Esophagus (tissue), 2 donors: ENCODE data around the gene ACTN1. TPM values are rescaled to one million over a fixed set of nuclear protein-coding genes. Genes with fewer than 3 reads are reported as not detected.

ENCODE experiments used
- H3K27ac ChIP-seq, 2 donors: one replicate each; pipeline ENCODE4 v1.5.1; 2013; ENCODE audit warnings: low read depth in 2 of 2, mild to moderate bottlenecking in 2 of 2, inconsistent platforms in 1 of 2, low read length in 1 of 2, moderate library complexity in 1 of 2
- H3K27me3 ChIP-seq, 2 donors: one replicate each; pipeline ENCODE4 v1.6.1; 2013; ENCODE audit warnings: low read length in 2 of 2, control low read depth in 1 of 2, mild to moderate bottlenecking in 1 of 2; ENCODE audit not compliant: insufficient read depth in 2 of 2, control insufficient read depth in 1 of 2
- H3K36me3 ChIP-seq, 2 donors: one replicate each; pipeline ENCODE4 v1.6.1; 2013; ENCODE audit warnings: low read length in 1 of 2; ENCODE audit not compliant: control insufficient read depth in 2 of 2, insufficient read depth in 2 of 2
- H3K4me1 ChIP-seq, 2 donors: one replicate each; pipeline ENCODE4 v1.6.1; 2013; ENCODE audit warnings: low read length in 1 of 2; ENCODE audit not compliant: control insufficient read depth in 2 of 2, insufficient read depth in 2 of 2
- H3K4me3 ChIP-seq, 2 donors: one replicate each; pipeline ENCODE4 v1.5.1; 2013; ENCODE audit warnings: low read length in 2 of 2, mild to moderate bottlenecking in 2 of 2, low read depth in 1 of 2, moderate library complexity in 1 of 2
- H3K9me3 ChIP-seq, 2 donors: one replicate each; pipeline ENCODE4 v1.6.1; 2013; ENCODE audit warnings: mild to moderate bottlenecking in 2 of 2, low read depth in 1 of 2, low read length in 1 of 2, moderate library complexity in 1 of 2; ENCODE audit not compliant: control insufficient read depth in 2 of 2, insufficient read depth in 1 of 2
- WGBS, 2 donors: extraction: QIAGEN DNeasy Blood & Tissue Kit; methylation state at CpG; one replicate each; pipeline ENCODE4 v1.1.7; 2013; 5-methylcytosine and 5-hydroxymethylcytosine counted together
- polyA plus RNA-seq, 2 donors: library from polyadenylated mRNA; stranded (reverse); fragments of 200-250 nt; gene quantifications; one replicate each; pipeline ENCODE4 v1.2.3, GENCODE V29; 2013
- donor health status: healthy with polysubstance abuse.
- donor health status: Bipolar disorder and iron deficiency.

ACTN1 gene
- polyA plus RNA-seq, 2 donors, result 37.4 to 98.2 TPM

GRCh38 chr14:68956724-68957123 lies 22.4 kb downstream of the ACTN1 start:
- no peaks in the 10 kb centered on the region for H3K27me3 ChIP-seq
- no peaks in the 10 kb centered on the region for H3K36me3 ChIP-seq
- 85% methylated on average over 3 of the region's 3 CpGs for WGBS, 2 donors
- peaks cover 6 to 17% of the 10 kb centered on the region in 2 donors for H3K4me1 ChIP-seq
- peak overlapping the region in 1 of 2 donors; percentile 43 for H3K27ac ChIP-seq
- no peak overlapping the region for H3K4me3 ChIP-seq
- H3K9me3 ChIP-seq, result no peaks in the 10 kb centered on the region

GRCh38 chr14:68955851-68956179 lies 23.3 kb downstream of the ACTN1 start:
- H3K9me3 ChIP-seq, result no peaks in the 10 kb centered on the region
- H3K36me3 ChIP-seq, result no peaks in the 10 kb centered on the region
- H3K4me3 ChIP-seq, result no peak overlapping the region
- H3K4me1 ChIP-seq, result peaks cover 3 to 24% of the 10 kb centered on the region in 2 donors
- 59 to 67% methylated on average over 5 of the region's 5 CpGs for WGBS, 2 donors
- no peaks in the 10 kb centered on the region for H3K27me3 ChIP-seq
- H3K27ac ChIP-seq, result peak overlapping the region; percentile 52 to 54

GRCh38 chr14:68955164-68955850 lies 23.8 kb downstream of the ACTN1 start:
- 60 to 70% methylated on average over 10 of the region's 10 CpGs for WGBS, 2 donors
- Histone ChIP-seq H3K4me1 (peaks cover 3 to 25% of the 10 kb centered on the region in 2 donors), H3K27ac (peak overlapping the region; percentile 52 to 79)

GRCh38 chr14:68953196-68953555 lies 25.9 kb downstream of the ACTN1 start:
- peak overlapping the region; percentile 50 to 97 for H3K27ac ChIP-seq
- peaks cover 7 to 26% of the 10 kb centered on the region in 2 donors for H3K4me1 ChIP-seq
- WGBS, 2 donors, result 68 to 73% methylated on average over 4 of the region's 4 CpGs
- no peaks in the 10 kb centered on the region for H3K36me3 ChIP-seq
- no peaks in the 10 kb centered on the region for H3K9me3 ChIP-seq
- H3K27me3 ChIP-seq, result no peaks in the 10 kb centered on the region
- no peak overlapping the region for H3K4me3 ChIP-seq

More at GRCh38 chr14:68955164-68955850, 23.8 kb downstream of the ACTN1 start:
- H3K27me3 ChIP-seq, result no peaks in the 10 kb centered on the region
- no peak overlapping the region for H3K4me3 ChIP-seq
- H3K36me3 ChIP-seq, result no peaks in the 10 kb centered on the region
- H3K9me3 ChIP-seq, result no peaks in the 10 kb centered on the region

GRCh38 chr14:68952531-68953195 lies 26.4 kb downstream of the ACTN1 start:
- 33 to 41% methylated on average over 12 of the region's 12 CpGs for WGBS, 2 donors
- peak overlapping the region; percentile 76 to 97 for H3K27ac ChIP-seq

GRCh38 chr14:68951800-68952530 lies 27.1 kb downstream of the ACTN1 start:
- no peaks in the 10 kb centered on the region for H3K27me3 ChIP-seq
- H3K4me1 ChIP-seq, result peaks cover 7 to 34% of the 10 kb centered on the region in 2 donors
- 42 to 45% methylated on average over 14 of the region's 14 CpGs for WGBS, 2 donors
- H3K9me3 ChIP-seq, result no peaks in the 10 kb centered on the region
- H3K4me3 ChIP-seq, result no peak overlapping the region
- peak overlapping the region; percentile 76 to 97 for H3K27ac ChIP-seq
- H3K36me3 ChIP-seq, result no peaks in the 10 kb centered on the region

More at GRCh38 chr14:68952531-68953195, 26.4 kb downstream of the ACTN1 start:
- H3K4me1 ChIP-seq, result peaks cover 7 to 31% of the 10 kb centered on the region in 2 donors
- no peaks in the 10 kb centered on the region for H3K27me3 ChIP-seq
- no peaks in the 10 kb centered on the region for H3K9me3 ChIP-seq
- H3K4me3 ChIP-seq, result no peak overlapping the region
- no peaks in the 10 kb centered on the region for H3K36me3 ChIP-seq

GRCh38 chr14:68951035-68951797 lies 27.9 kb downstream of the ACTN1 start:
- Histone ChIP-seq H3K27me3 (no peaks in the 10 kb centered on the region), H3K4me3 (no peak overlapping the region), H3K36me3 (no peaks in the 10 kb centered on the region), H3K9me3 (no peaks in the 10 kb centered on the region), H3K4me1 (peaks cover 9 to 41% of the 10 kb centered on the region in 2 donors), H3K27ac (peak overlapping the region; percentile 76 to 97)
- 38 to 46% methylated on average over 19 of the region's 19 CpGs for WGBS, 2 donors

GRCh38 chr14:68950111-68950510 lies 29.0 kb downstream of the ACTN1 start:
- 71 to 72% methylated on average over 5 of the region's 5 CpGs for WGBS, 2 donors
- Histone ChIP-seq H3K36me3 (no peaks in the 10 kb centered on the region), H3K27ac (no peak overlapping the region), H3K27me3 (no peaks in the 10 kb centered on the region), H3K4me3 (no peak overlapping the region), H3K9me3 (no peaks in the 10 kb centered on the region), H3K4me1 (peaks cover 12 to 50% of the 10 kb centered on the region in 2 donors)

GRCh38 chr14:68949601-68949965 lies 29.5 kb downstream of the ACTN1 start:
- Histone ChIP-seq H3K4me1 (peaks cover 12 to 50% of the 10 kb centered on the region in 2 donors), H3K9me3 (no peaks in the 10 kb centered on the region), H3K36me3 (no peaks in the 10 kb centered on the region), H3K27ac (peak overlapping the region; percentile 31 to 88), H3K27me3 (no peaks in the 10 kb centered on the region), H3K4me3 (no peak overlapping the region)
- 51% methylated on average over 2 of the region's 2 CpGs for WGBS, 2 donors
